HepG2 (cell line): Measurements from ENCODE around the gene TMEM61. TPM values are rescaled to one million over a fixed set of nuclear protein-coding genes. Genes with fewer than 3 reads are reported as not detected.

Source experiments
- HES4 ChIP-seq: sonication (generic); formaldehyde crosslinking; IDR thresholded peaks from 2 replicates; pipeline ENCODE4 v1.9.0; 2021; ENCODE audit warnings: mild to moderate bottlenecking, missing genetic modification reagents, borderline replicate concordance
- HNF4G ChIP-seq, 2 experiments: sonication (generic) in 1 of 2; formaldehyde crosslinking in 1 of 2; IDR thresholded peaks; 2 replicates each; pipeline versions ENCODE4 v1.4.0 to v1.6.1; 2011 to 2020; ENCODE audit warnings: borderline replicate concordance in 2 of 2, low read depth in 2 of 2, mild to moderate bottlenecking in 2 of 2, low read length in 1 of 2, missing genetic modification reagents in 1 of 2, moderate library complexity in 1 of 2
- HNRNPL ChIP-seq: fragments of 200-400 bp; formaldehyde crosslinking; IDR thresholded peaks from 2 replicates; pipeline ENCODE4 v1.6.1; 2017; ENCODE audit warnings: mild to moderate bottlenecking, low read depth, low read length
- TBX3 ChIP-seq: fragments of 450-650 bp; IDR thresholded peaks from 2 replicates; pipeline ENCODE4 v1.6.1; 2017; ENCODE audit warnings: antibody characterized with exemption, mild to moderate bottlenecking, inconsistent platforms, borderline replicate concordance
- ZNF468 ChIP-seq: sonication (generic); formaldehyde crosslinking; IDR thresholded peaks from 2 replicates; pipeline ENCODE4 v1.8.0; 2022; ENCODE audit warnings: mild to moderate bottlenecking, moderate library complexity, missing genetic modification reagents
- ZNF558 ChIP-seq: sonication (generic); formaldehyde crosslinking; IDR thresholded peaks from 2 replicates; pipeline ENCODE4 v1.9.0; 2022; ENCODE audit warnings: mild to moderate bottlenecking, missing genetic modification reagents, borderline replicate concordance
- ZNF589 ChIP-seq: sonication (generic); formaldehyde crosslinking; conservative IDR thresholded peaks from 2 replicates; pipeline ENCODE4 v1.8.0; 2022; ENCODE audit warnings: mild to moderate bottlenecking, moderate library complexity, missing genetic modification reagents
- polyA plus RNA-seq, 8 experiments: library from polyadenylated mRNA; depleted of rRNA in 3 of 8; stranded (reverse) in 7 of 8; unstranded in 1 of 8; fragments of >200 nt; fragmentation: Illumina TruSeq in 4 of 8; extraction: Trizol in 4 of 8; gene quantifications; 2 replicates each; pipeline versions ENCODE4 v1.2.1 to v1.2.3, GENCODE V29; 2011 to 2016; ENCODE audit warnings: low read depth in 4 of 8, missing spikeins in 1 of 8, mixed read lengths in 1 of 8; ENCODE audit not compliant: insufficient read depth in 1 of 8
- total RNA-seq, 5 experiments: library from RNA; depleted of rRNA; stranded (reverse); fragments of >200 nt; fragmentation: Illumina TruSeq; extraction: Trizol; gene quantifications; 2 replicates each; pipeline ENCODE4 v1.2.3, GENCODE V29; 2016; ENCODE audit warnings: low read depth in 1 of 5
- TF ChIP-seq, protein P1 (sequence below), 2 experiments: sonication (generic) in 1 of 2; formaldehyde crosslinking in 1 of 2; IDR thresholded peaks; 2 replicates each; pipeline versions ENCODE4 v1.4.0 to v1.6.1; 2018 to 2020; ENCODE audit warnings: missing genetic modification reagents in 2 of 2, borderline replicate concordance in 1 of 2, low read depth in 1 of 2, mild to moderate bottlenecking in 1 of 2, missing biosample characterization in 1 of 2
- TF ChIP-seq, protein P2 (sequence below): sonication (generic); formaldehyde crosslinking; IDR thresholded peaks from 2 replicates; pipeline ENCODE4 v1.9.0; 2022; ENCODE audit warnings: low read depth, missing genetic modification reagents
- TF ChIP-seq, protein P3 (sequence below): sonication (generic); formaldehyde crosslinking; IDR thresholded peaks from 2 replicates; pipeline ENCODE4 v1.4.0; 2020; ENCODE audit warnings: missing genetic modification reagents

The TMEM61 gene
- total and polyA plus RNA-seq, 2 of the 13 experiments (the other 11 are each of a cell fraction or from before 2014, with no cell fraction given) = not detected

DNA sequence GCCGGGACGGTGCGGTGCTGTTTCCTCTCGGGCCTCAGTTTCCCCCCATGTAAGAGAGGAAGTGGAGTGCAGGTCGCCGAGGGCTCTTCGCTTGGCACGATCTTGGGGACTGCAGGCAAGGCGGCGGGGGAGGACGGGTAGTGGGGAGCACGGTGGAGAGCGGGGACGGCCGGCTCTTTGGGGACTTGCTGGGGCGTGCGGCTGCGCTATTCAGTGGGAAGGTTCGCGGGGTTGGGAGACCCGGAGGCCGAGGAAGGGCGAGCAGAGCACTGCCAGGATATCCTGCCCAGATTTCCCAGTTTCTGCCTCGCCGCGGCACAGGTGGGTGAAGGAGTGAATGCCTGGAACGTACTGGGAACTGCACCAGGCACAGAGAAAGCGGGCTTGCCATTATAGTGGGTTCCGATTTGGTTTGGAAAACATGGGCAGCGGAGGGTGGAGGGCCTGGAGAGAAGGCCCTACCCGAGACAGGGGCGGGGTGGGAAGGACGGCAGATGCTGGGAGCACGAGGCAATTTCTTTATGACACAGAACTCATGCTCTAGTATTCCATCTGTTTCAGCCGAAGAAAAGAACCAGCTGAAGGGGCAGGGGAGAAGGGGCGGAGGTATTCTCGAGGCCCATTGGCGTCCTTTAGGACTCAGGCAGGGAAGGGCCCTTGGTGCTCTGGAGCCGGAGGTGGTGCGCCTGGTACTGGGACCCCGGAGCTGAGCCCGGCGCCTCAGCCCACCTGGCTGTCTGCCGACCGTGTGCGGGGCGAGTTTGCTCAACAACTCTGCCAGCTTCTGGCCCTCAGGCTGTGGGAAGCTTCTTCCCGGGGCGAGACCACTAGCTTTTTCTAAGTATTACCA lies 59.9 kb downstream of the TMEM61 start (continued):
- TF ChIP-seq, protein P1, sequence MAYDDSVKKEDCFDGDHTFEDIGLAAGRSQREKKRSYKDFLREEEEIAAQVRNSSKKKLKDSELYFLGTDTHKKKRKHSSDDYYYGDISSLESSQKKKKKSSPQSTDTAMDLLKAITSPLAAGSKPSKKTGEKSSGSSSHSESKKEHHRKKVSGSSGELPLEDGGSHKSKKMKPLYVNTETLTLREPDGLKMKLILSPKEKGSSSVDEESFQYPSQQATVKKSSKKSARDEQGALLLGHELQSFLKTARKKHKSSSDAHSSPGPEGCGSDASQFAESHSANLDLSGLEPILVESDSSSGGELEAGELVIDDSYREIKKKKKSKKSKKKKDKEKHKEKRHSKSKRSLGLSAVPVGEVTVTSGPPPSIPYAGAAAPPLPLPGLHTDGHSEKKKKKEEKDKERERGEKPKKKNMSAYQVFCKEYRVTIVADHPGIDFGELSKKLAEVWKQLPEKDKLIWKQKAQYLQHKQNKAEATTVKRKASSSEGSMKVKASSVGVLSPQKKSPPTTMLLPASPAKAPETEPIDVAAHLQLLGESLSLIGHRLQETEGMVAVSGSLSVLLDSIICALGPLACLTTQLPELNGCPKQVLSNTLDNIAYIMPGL (CRISPR knock-in tag; IDR thresholded peaks at IDR 0.05; ENCODE audit: borderline replicate concordance in 1 of 2, low read depth in 1 of 2) = no peak
- TF ChIP-seq ZNF558 (CRISPR knock-in tag) = peak; percentile 25; the same call in 1 of the 2 replicates
- 0 out of 2 replicates have a peak, but pooled peaks have one; percentile 16 for TF ChIP-seq HNRNPL
- no peak; the same call in 1 of the 2 replicates for TF ChIP-seq HES4 (CRISPR knock-in tag)
- TF ChIP-seq ZNF589 (CRISPR knock-in tag) = no peak
- TF ChIP-seq HNF4G (IDR thresholded peaks at IDR 0.05; ENCODE audit: borderline replicate concordance, low read depth, low read length) = no peak
- 0 out of 2 replicates have a peak, but pooled peaks have one; percentile 33 for TF ChIP-seq HNF4G (CRISPR knock-in tag; IDR thresholded peaks at IDR 0.05; ENCODE audit: borderline replicate concordance, low read depth)
- no peak for TF ChIP-seq TBX3
- TF ChIP-seq, protein P2, sequence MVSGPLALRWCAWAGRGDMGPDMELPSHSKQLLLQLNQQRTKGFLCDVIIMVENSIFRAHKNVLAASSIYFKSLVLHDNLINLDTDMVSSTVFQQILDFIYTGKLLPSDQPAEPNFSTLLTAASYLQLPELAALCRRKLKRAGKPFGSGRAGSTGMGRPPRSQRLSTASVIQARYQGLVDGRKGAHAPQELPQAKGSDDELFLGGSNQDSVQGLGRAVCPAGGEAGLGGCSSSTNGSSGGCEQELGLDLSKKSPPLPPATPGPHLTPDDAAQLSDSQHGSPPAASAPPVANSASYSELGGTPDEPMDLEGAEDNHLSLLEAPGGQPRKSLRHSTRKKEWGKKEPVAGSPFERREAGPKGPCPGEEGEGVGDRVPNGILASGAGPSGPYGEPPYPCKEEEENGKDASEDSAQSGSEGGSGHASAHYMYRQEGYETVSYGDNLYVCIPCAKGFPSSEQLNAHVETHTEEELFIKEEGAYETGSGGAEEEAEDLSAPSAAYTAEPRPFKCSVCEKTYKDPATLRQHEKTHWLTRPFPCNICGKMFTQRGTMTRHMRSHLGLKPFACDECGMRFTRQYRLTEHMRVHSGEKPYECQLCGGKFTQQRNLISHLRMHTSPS = 0 out of 2 replicates have a peak, but pooled peaks have one; percentile 8
- 0 out of 2 replicates have a peak, but pooled peaks have one; percentile 13 for TF ChIP-seq ZNF468
- TF ChIP-seq, protein P3, sequence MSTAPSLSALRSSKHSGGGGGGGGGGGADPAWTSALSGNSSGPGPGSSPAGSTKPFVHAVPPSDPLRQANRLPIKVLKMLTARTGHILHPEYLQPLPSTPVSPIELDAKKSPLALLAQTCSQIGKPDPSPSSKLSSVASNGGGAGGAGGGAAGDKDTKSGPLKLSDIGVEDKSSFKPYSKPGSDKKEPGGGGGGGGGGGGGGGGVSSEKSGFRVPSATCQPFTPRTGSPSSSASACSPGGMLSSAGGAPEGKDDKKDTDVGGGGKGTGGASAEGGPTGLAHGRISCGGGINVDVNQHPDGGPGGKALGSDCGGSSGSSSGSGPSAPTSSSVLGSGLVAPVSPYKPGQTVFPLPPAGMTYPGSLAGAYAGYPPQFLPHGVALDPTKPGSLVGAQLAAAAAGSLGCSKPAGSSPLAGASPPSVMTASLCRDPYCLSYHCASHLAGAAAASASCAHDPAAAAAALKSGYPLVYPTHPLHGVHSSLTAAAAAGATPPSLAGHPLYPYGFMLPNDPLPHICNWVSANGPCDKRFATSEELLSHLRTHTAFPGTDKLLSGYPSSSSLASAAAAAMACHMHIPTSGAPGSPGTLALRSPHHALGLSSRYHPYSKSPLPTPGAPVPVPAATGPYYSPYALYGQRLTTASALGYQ (CRISPR knock-in tag) = 0 out of 2 replicates have a peak, but pooled peaks have one; percentile 7
